K562 (cell line): ENCODE results near the gene FNBP1. TPM values are rescaled to one million over a fixed set of nuclear protein-coding genes. Genes with fewer than 3 reads are reported as not detected.

Experiments used
- ARNT ChIP-seq, 2 experiments: fragments of 450-650 bp; IDR thresholded peaks; 2 replicates each; pipeline ENCODE4 v1.6.1; 2016; ENCODE audit warnings: mild to moderate bottlenecking in 1 of 2
- ATF1 ChIP-seq, 2 experiments: fragments of 450-650 bp in 1 of 2; IDR thresholded peaks; 2 replicates each; pipeline ENCODE4 v1.6.1; 2016; ENCODE audit warnings: missing compliant biosample characterization in 1 of 2, missing genetic modification characterization in 1 of 2
- CC2D1A ChIP-seq: fragments of 450-650 bp; IDR thresholded peaks from 2 replicates; pipeline ENCODE4 v1.6.1; 2017; ENCODE audit warnings: mild to moderate bottlenecking
- CSDE1 ChIP-seq, 2 experiments: fragments of 450-650 bp; IDR thresholded peaks; 2 replicates each; pipeline ENCODE4 v1.6.1; 2016; ENCODE audit warnings: mild to moderate bottlenecking in 1 of 2
- EP300 ChIP-seq: IDR thresholded peaks from 2 replicates; pipeline ENCODE4 v1.6.1; 2012; ENCODE audit warnings: low read length, improper control_type of control experiment
- FOXP1 ChIP-seq: sonication (generic); formaldehyde crosslinking; IDR thresholded peaks from 2 replicates; pipeline ENCODE4 v1.8.0; 2022; ENCODE audit warnings: mild to moderate bottlenecking, missing genetic modification reagents
- KAT2B ChIP-seq: IDR thresholded peaks from one replicate; pipeline ENCODE4 v1.6.1; 2012; ENCODE audit warnings: low read depth, mild to moderate bottlenecking, control low read depth, inconsistent platforms, low read length, moderate library complexity
- NR4A1 ChIP-seq, 2 experiments: fragments of 250-450 bp in 1 of 2; fragments of 450-650 bp in 1 of 2; sonication (Bioruptor Pico) in 1 of 2; IDR thresholded peaks; 2 replicates each; pipeline versions ENCODE4 v1.4.0 to v1.6.1; 2016 to 2020; ENCODE audit warnings: mild to moderate bottlenecking in 2 of 2, missing compliant biosample characterization in 1 of 2, missing genetic modification characterization in 1 of 2, moderate library complexity in 1 of 2
- POLR2A ChIP-seq: fragments of 450-650 bp; conservative IDR thresholded peaks from 2 replicates; pipeline ENCODE4 v1.6.1; 2016
- POLR2G ChIP-seq: fragments of 200-400 bp; formaldehyde crosslinking; IDR thresholded peaks from 2 replicates; pipeline ENCODE4 v1.6.1; 2017; ENCODE audit warnings: low read depth, mild to moderate bottlenecking, antibody characterized with exemption, low read length, moderate library complexity
- RBFOX2 ChIP-seq: fragments of 200-400 bp; formaldehyde crosslinking; IDR thresholded peaks from 2 replicates; pipeline ENCODE4 v1.6.1; 2017; ENCODE audit warnings: low read depth, mild to moderate bottlenecking, low read length, moderate library complexity
- SMAD2 ChIP-seq: fragments of 150-350 bp; IDR thresholded peaks from 2 replicates; pipeline ENCODE4 v1.6.1; 2014; ENCODE audit warnings: low read depth, mild to moderate bottlenecking, low read length
- TBL1XR1 ChIP-seq, 2 experiments: IDR thresholded peaks; 2 replicates each; pipeline ENCODE4 v1.6.1; 2012; ENCODE audit warnings: improper control_type of control experiment in 2 of 2, low read length in 2 of 2, mild to moderate bottlenecking in 1 of 2
- TBP ChIP-seq: optimal IDR thresholded peaks from 2 replicates; pipeline ENCODE3; 2011; ENCODE audit warnings: low read depth, low read length, improper control_type of control experiment
- TEAD1 ChIP-seq, 2 experiments: fragments of 450-650 bp in 1 of 2; sonication (generic) in 1 of 2; formaldehyde crosslinking; IDR thresholded peaks; 2 replicates each; pipeline versions ENCODE4 v1.4.0 to v1.8.0; 2020 to 2022; ENCODE audit warnings: mild to moderate bottlenecking in 2 of 2, missing genetic modification reagents in 1 of 2
- TGIF2 ChIP-seq: sonication (generic); formaldehyde crosslinking; IDR thresholded peaks from 2 replicates; pipeline ENCODE4 v1.8.1; 2022; ENCODE audit warnings: mild to moderate bottlenecking, missing genetic modification reagents, moderate library complexity
- ZNF133 ChIP-seq: fragments of 250-450 bp; sonication (Bioruptor Pico); IDR thresholded peaks from 2 replicates; pipeline ENCODE4 v1.4.0; 2020; ENCODE audit warnings: mild to moderate bottlenecking
- polyA plus RNA-seq, 8 experiments: library from polyadenylated mRNA; depleted of rRNA in 4 of 8; stranded (reverse) in 5 of 8; unstranded in 3 of 8; fragments of >200 nt; fragmentation: Nextera tagmentation in 2 of 8; fragmentation: Illumina TruSeq in 1 of 8; extraction: Ambion mirVana in 2 of 8; extraction: Trizol in 1 of 8; gene quantifications; 2 replicates each; pipeline versions ENCODE4 v1.2.1 to v1.2.3, GENCODE V29; 2011 to 2014; ENCODE audit warnings: inconsistent platforms in 1 of 8, missing spikeins in 1 of 8
- total RNA-seq, 7 experiments: library from RNA; depleted of rRNA in 6 of 7; stranded (reverse); fragments of >200 nt in 6 of 7; fragmentation: Illumina TruSeq in 2 of 7; extraction: Trizol in 2 of 7; gene quantifications; 2 replicates each; pipeline versions ENCODE4 v1.2.1 to v1.2.3, GENCODE V29; 2011 to 2021; ENCODE audit warnings: low replicate concordance in 1 of 7
- TF ChIP-seq, protein P1 (sequence below), 2 experiments: fragments of 450-650 bp; IDR thresholded peaks; 2 replicates each; pipeline ENCODE4 v1.6.1; 2016
- TF ChIP-seq, protein P2 (sequence below): fragments of 250-450 bp; sonication (Bioruptor Pico); IDR thresholded peaks from 2 replicates; pipeline ENCODE4 v1.4.0; 2020; ENCODE audit warnings: mild to moderate bottlenecking, moderate library complexity, borderline replicate concordance
- TF ChIP-seq, protein P3 (sequence below): sonication (generic); formaldehyde crosslinking; IDR thresholded peaks from 2 replicates; pipeline ENCODE4 v1.8.0; 2023; ENCODE audit warnings: mild to moderate bottlenecking, missing genetic modification reagents

FNBP1 gene
- total and polyA plus RNA-seq, 9 of the 15 experiments (the other 6 are each of a cell fraction or from before 2014, with no cell fraction given): 1.8 to 14.9 (median 7.6) TPM

DNA sequence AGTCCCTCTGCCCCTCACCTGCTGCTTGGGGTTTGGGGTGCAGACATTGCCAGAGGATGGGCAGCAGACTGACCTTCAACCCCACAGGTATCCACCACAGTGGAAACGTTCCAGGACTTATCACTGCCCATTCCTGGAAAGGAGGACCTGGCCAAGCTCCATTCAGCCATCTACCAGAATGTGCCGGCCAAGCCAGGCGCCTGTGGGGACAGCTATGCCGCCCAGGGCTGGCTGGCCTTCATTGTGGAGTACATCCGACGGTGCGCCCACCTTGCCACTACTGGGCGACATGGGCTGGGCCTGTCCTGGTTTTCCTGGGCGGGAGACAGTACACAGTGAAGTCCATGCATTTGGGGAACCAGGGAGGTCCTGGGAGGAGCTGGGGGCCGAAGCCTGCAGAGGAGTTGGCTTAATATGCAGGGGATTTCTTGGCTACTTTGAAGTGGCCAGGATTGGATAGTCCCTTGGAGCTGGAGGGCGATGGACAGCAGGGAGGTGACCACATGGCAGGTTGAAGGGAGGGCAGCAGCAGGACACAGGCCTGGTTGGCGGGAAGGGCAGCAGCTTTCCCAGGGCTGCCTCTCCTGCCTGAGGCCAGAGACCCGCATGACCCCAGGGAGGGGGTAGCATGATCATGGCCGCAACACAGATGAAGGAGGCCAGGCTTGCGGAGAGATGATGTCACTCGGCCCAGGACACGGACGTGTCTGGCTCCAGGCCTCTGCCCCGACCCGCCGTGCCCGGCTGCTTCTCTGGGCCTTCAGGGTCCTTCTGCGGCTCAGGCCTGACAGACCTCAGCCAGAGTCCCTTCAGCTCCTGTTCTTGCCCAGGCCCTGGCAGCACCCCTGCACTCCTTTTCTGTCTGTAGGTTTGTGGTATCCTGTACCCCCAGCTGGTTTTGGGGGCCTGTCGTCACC lies 173.1 kb downstream of the FNBP1 start (continued):
- peak; percentile 80 for TF ChIP-seq POLR2G
- TF ChIP-seq, protein P1, sequence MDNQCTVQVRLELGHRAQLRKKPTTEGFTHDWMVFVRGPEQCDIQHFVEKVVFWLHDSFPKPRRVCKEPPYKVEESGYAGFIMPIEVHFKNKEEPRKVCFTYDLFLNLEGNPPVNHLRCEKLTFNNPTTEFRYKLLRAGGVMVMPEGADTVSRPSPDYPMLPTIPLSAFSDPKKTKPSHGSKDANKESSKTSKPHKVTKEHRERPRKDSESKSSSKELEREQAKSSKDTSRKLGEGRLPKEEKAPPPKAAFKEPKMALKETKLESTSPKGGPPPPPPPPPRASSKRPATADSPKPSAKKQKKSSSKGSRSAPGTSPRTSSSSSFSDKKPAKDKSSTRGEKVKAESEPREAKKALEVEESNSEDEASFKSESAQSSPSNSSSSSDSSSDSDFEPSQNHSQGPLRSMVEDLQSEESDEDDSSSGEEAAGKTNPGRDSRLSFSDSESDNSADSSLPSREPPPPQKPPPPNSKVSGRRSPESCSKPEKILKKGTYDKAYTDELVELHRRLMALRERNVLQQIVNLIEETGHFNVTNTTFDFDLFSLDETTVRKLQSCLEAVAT (IDR thresholded peaks at IDR 0.05): no peak
- no peak for TF ChIP-seq TBL1XR1 (IDR thresholded peaks at IDR 0.05; ENCODE audit: low read length in 2 of 2)
- TF ChIP-seq TBP: no peak
- no peak for TF ChIP-seq CC2D1A
- no peak for TF ChIP-seq EP300
- TF ChIP-seq TGIF2: no peak
- TF ChIP-seq CSDE1 (IDR thresholded peaks at IDR 0.05): no peak
- TF ChIP-seq SMAD2: no peak
- no peak for TF ChIP-seq ZNF133 (CRISPR knock-in tag)
- TF ChIP-seq POLR2A: 0 out of 2 replicates have a peak, but pooled peaks have one; percentile 46
- no peak for TF ChIP-seq ATF1 (CRISPR knock-in tag; IDR thresholded peaks at IDR 0.05)
- TF ChIP-seq ATF1 (tag; IDR thresholded peaks at IDR 0.05): no peak
- TF ChIP-seq, protein P2, sequence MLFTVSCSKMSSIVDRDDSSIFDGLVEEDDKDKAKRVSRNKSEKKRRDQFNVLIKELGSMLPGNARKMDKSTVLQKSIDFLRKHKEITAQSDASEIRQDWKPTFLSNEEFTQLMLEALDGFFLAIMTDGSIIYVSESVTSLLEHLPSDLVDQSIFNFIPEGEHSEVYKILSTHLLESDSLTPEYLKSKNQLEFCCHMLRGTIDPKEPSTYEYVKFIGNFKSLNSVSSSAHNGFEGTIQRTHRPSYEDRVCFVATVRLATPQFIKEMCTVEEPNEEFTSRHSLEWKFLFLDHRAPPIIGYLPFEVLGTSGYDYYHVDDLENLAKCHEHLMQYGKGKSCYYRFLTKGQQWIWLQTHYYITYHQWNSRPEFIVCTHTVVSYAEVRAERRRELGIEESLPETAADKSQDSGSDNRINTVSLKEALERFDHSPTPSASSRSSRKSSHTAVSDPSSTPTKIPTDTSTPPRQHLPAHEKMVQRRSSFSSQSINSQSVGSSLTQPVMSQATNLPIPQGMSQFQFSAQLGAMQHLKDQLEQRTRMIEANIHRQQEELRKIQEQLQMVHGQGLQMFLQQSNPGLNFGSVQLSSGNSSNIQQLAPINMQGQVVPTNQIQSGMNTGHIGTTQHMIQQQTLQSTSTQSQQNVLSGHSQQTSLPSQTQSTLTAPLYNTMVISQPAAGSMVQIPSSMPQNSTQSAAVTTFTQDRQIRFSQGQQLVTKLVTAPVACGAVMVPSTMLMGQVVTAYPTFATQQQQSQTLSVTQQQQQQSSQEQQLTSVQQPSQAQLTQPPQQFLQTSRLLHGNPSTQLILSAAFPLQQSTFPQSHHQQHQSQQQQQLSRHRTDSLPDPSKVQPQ (CRISPR knock-in tag): no peak
- no peak for TF ChIP-seq FOXP1
- no peak for TF ChIP-seq NR4A1 (CRISPR knock-in tag; IDR thresholded peaks at IDR 0.05)
- TF ChIP-seq NR4A1 (tag; IDR thresholded peaks at IDR 0.05): no peak
- TF ChIP-seq, protein P3, sequence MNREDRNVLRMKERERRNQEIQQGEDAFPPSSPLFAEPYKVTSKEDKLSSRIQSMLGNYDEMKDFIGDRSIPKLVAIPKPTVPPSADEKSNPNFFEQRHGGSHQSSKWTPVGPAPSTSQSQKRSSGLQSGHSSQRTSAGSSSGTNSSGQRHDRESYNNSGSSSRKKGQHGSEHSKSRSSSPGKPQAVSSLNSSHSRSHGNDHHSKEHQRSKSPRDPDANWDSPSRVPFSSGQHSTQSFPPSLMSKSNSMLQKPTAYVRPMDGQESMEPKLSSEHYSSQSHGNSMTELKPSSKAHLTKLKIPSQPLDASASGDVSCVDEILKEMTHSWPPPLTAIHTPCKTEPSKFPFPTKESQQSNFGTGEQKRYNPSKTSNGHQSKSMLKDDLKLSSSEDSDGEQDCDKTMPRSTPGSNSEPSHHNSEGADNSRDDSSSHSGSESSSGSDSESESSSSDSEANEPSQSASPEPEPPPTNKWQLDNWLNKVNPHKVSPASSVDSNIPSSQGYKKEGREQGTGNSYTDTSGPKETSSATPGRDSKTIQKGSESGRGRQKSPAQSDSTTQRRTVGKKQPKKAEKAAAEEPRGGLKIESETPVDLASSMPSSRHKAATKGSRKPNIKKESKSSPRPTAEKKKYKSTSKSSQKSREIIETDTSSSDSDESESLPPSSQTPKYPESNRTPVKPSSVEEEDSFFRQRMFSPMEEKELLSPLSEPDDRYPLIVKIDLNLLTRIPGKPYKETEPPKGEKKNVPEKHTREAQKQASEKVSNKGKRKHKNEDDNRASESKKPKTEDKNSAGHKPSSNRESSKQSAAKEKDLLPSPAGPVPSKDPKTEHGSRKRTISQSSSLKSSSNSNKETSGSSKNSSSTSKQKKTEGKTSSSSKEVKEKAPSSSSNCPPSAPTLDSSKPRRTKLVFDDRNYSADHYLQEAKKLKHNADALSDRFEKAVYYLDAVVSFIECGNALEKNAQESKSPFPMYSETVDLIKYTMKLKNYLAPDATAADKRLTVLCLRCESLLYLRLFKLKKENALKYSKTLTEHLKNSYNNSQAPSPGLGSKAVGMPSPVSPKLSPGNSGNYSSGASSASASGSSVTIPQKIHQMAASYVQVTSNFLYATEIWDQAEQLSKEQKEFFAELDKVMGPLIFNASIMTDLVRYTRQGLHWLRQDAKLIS (CRISPR knock-in tag): no peak
- no peak for TF ChIP-seq KAT2B
- TF ChIP-seq TEAD1 (CRISPR knock-in tag; IDR thresholded peaks at IDR 0.05): no peak
- peak; percentile 52 for TF ChIP-seq RBFOX2
- no peak for TF ChIP-seq ARNT (IDR thresholded peaks at IDR 0.05)
